ENCODE data around the gene ATP23.

ATP23 gene

GRCh38 chr12:57984629-57985151 is 43.3 kb downstream of the ATP23 start:
- no peak for DNase-seq

GRCh38 chr12:57985685-57986084 is 44.3 kb downstream of the ATP23 start:
- no peak for DNase-seq

GRCh38 chr12:57989838-57990237 is 48.5 kb downstream of the ATP23 start:
- DNase-seq, result no peak

- no peak for DNase-seq
Measured at GRCh38 chr12:57990241-57990883, 49.0 kb downstream of the ATP23 start.

- no peak for DNase-seq
Measured at GRCh38 chr12:57992001-57992400, 50.6 kb downstream of the ATP23 start.

GRCh38 chr12:57993030-57993429 is 51.7 kb downstream of the ATP23 start:
- DNase-seq, result no peak

- DNase-seq, result no peak
Measured at GRCh38 chr12:57993834-57994233, 52.5 kb downstream of the ATP23 start.

GRCh38 chr12:57996520-57996919 is 55.2 kb downstream of the ATP23 start:
- DNase-seq, result no peak

GRCh38 chr12:57998251-57998650 is 56.9 kb downstream of the ATP23 start:
- no peak for DNase-seq

- no peak for DNase-seq
Measured at GRCh38 chr12:58000499-58000898, 59.1 kb downstream of the ATP23 start.

- no peak for DNase-seq
Measured at GRCh38 chr12:58007875-58008274, 66.5 kb downstream of the ATP23 start.

- no peak for DNase-seq
Measured at GRCh38 chr12:58008634-58009033, 67.3 kb downstream of the ATP23 start.

All from stimulated activated CD4-positive, alpha-beta T cell treated with anti-CD3 and anti-CD28 coated beads, Interleukin-15, amount 100 ng/mL, for 24 hours (primary cell).